Endodermal cell (in vitro differentiated cells): ENCODE measurements around the gene USP43. TPM values are rescaled to one million over a fixed set of nuclear protein-coding genes. Genes with fewer than 3 reads are reported as not detected.
A peak's percentile ranks its signal among the peaks of the same experiment; 100 is the strongest.

Experiments used
- DNase-seq: peaks from one replicate; pipeline ENCODE4 v3.0.0-alpha.2; 2017
- H3K27ac ChIP-seq: 2 replicates; pipeline ENCODE4 v1.5.1; 2013; ENCODE audit warnings: mild to moderate bottlenecking, low read depth, low read length, moderate library complexity
- H3K27me3 ChIP-seq: 2 replicates; pipeline ENCODE4 v1.6.1; 2013; ENCODE audit warnings: mild to moderate bottlenecking, low read length, moderate library complexity; ENCODE audit not compliant: insufficient read depth, control insufficient read depth, poor library complexity, severe bottlenecking
- H3K36me3 ChIP-seq: 2 replicates; pipeline ENCODE4 v1.7.0; 2013; ENCODE audit warnings: mild to moderate bottlenecking, low read length, moderate library complexity; ENCODE audit not compliant: control insufficient read depth, insufficient read depth
- H3K4me1 ChIP-seq: one replicate; pipeline ENCODE4 v1.7.0; 2013; ENCODE audit warnings: low read length; ENCODE audit not compliant: control insufficient read depth, insufficient read depth
- H3K4me3 ChIP-seq: 2 replicates; pipeline ENCODE4 v1.5.1; 2013; ENCODE audit warnings: mild to moderate bottlenecking, low read length, moderate library complexity
- H3K9ac ChIP-seq: 2 replicates; pipeline ENCODE4 v1.6.1; 2013; ENCODE audit warnings: mild to moderate bottlenecking, low read length, moderate library complexity; ENCODE audit not compliant: poor library complexity, severe bottlenecking; ENCODE audit errors: extremely low read depth
- H3K9me3 ChIP-seq: 2 replicates; pipeline ENCODE4 v1.6.1; 2013; ENCODE audit warnings: mild to moderate bottlenecking, low read length, moderate library complexity; ENCODE audit not compliant: control insufficient read depth
- H3K27ac Mint-ChIP-seq: 2 replicates; pipeline ENCODE4 v1.8.0; 2020; ENCODE audit warnings: mixed read lengths
- H3K27me3 Mint-ChIP-seq: 2 replicates; pipeline ENCODE4 v1.8.0; 2021; ENCODE audit warnings: mild to moderate bottlenecking, mixed read lengths; ENCODE audit not compliant: insufficient read depth
- H3K36me3 Mint-ChIP-seq: 2 replicates; pipeline ENCODE4 v1.8.0; 2020; ENCODE audit warnings: low read depth, mixed read lengths
- H3K4me1 Mint-ChIP-seq: 2 replicates; pipeline ENCODE4 v1.8.0; 2020; ENCODE audit warnings: mixed read lengths
- H3K4me3 Mint-ChIP-seq: 2 replicates; pipeline ENCODE4 v1.8.0; 2020; ENCODE audit warnings: mild to moderate bottlenecking, moderate library complexity, mixed read lengths
- H3K9me3 Mint-ChIP-seq: 2 replicates; pipeline ENCODE4 v1.8.0; 2020; ENCODE audit warnings: mild to moderate bottlenecking, mixed read lengths
- CTCF ChIP-seq: fragments of 200-600 bp; sonication (generic); conservative IDR thresholded peaks from 2 replicates; pipeline ENCODE4 v1.5.0; 2021; ENCODE audit warnings: antibody characterized with exemption, mild to moderate bottlenecking
- WGBS, 2 experiments: methylation state at CpG; one replicate each; pipeline versions ENCODE4 v1.1.5 to v1.1.7; 2013; ENCODE audit warnings: missing lambda C conversion rate in 2 of 2, mixed read lengths in 1 of 2; ENCODE audit not compliant: insufficient coverage in 1 of 2, insufficient read length in 1 of 2; 5-methylcytosine and 5-hydroxymethylcytosine counted together
- total RNA-seq, 2 donors: library from RNA; stranded (reverse); fragmentation: NEBNext Ultra II Directional in 1 of 2; extraction: Animal tissue kit (Norgen Biotek cat#: 25700) in 1 of 2; gene quantifications; 2 replicates in 1 of 2; 3 replicates in 1 of 2; pipeline ENCODE4 v1.2.1, GENCODE V29; 2021

Gene USP43
- total RNA-seq, 2 donors from 2014 or later: 8.6 to 12.6 TPM

- Mint-ChIP-seq H3K36me3 (peaks cover 48% of the 10 kb centered on the region), H3K9me3 (peaks cover 10% of the 10 kb centered on the region), H3K27ac (no peak overlapping the region), H3K4me3 (no peak overlapping the region), H3K4me1 (no peaks in the 10 kb centered on the region), H3K27me3 (no peaks in the 10 kb centered on the region)
- Histone ChIP-seq H3K4me1 (no peaks in the 10 kb centered on the region), H3K9ac (no peak overlapping the region), H3K27ac (no peak overlapping the region), H3K27me3 (no peaks in the 10 kb centered on the region), H3K36me3 (no peaks in the 10 kb centered on the region), H3K9me3 (no peaks in the 10 kb centered on the region), H3K4me3 (no peak overlapping the region)
- DNase-seq: no peak
- 91% methylated on average over 1 of the region's 1 CpG; no CpG with 5 or more reads in 1 of the 2 experiments for WGBS, 2 experiments
- TF ChIP-seq CTCF: no peak
These were observed 70.2 kb downstream of the USP43 start for GRCh38 chr17:9715503-9716016.

GRCh38 chr17:9725575-9725974, 80.3 kb downstream of the USP43 start:
- peak overlapping the region; percentile 85 for H3K27ac ChIP-seq
- no peak overlapping the region for H3K9ac ChIP-seq
- H3K9me3 ChIP-seq: peaks cover 10% of the 10 kb centered on the region
- no peak overlapping the region for H3K4me3 Mint-ChIP-seq
- no peaks in the 10 kb centered on the region for H3K27me3 Mint-ChIP-seq
- peaks cover 19% of the 10 kb centered on the region for H3K36me3 Mint-ChIP-seq
- no peak for DNase-seq
- peaks cover 6% of the 10 kb centered on the region for H3K9me3 Mint-ChIP-seq
- no peaks in the 10 kb centered on the region for H3K4me1 ChIP-seq
- H3K4me3 ChIP-seq: no peak overlapping the region
- peaks cover 7% of the 10 kb centered on the region for H3K36me3 ChIP-seq
- WGBS, 2 experiments: 80 to 93% methylated on average over 4 to 8 of the region's 9 CpGs
- no peaks in the 10 kb centered on the region for H3K4me1 Mint-ChIP-seq
- no peaks in the 10 kb centered on the region for H3K27me3 ChIP-seq
- no peak for TF ChIP-seq CTCF
- no peak overlapping the region for H3K27ac Mint-ChIP-seq

- Histone ChIP-seq H3K36me3 (peaks cover 7% of the 10 kb centered on the region), H3K27me3 (no peaks in the 10 kb centered on the region), H3K4me1 (no peaks in the 10 kb centered on the region), H3K9me3 (peaks cover 17% of the 10 kb centered on the region), H3K9ac (no peak overlapping the region), H3K4me3 (no peak overlapping the region), H3K27ac (peak overlapping the region; percentile 85)
- DNase-seq: no peak
- no peak for TF ChIP-seq CTCF
- Mint-ChIP-seq H3K4me3 (no peak overlapping the region), H3K27me3 (no peaks in the 10 kb centered on the region), H3K27ac (peak overlapping the region; percentile 55), H3K4me1 (no peaks in the 10 kb centered on the region), H3K36me3 (peaks cover 25% of the 10 kb centered on the region), H3K9me3 (peaks cover 13% of the 10 kb centered on the region)
- WGBS, 2 experiments: 90 to 94% methylated on average over 5 to 6 of the region's 6 CpGs
These were observed 81.0 kb downstream of the USP43 start for GRCh38 chr17:9726291-9726690.
